KOPT-K1 (cell line): Measurements from ENCODE around the gene BANF1.
A peak's percentile ranks its signal among the peaks of the same experiment; 100 is the strongest.

Experiments used
- H3K27ac ChIP-seq: fragments of 200-600 bp; sonication (generic); 2 replicates; pipeline ENCODE4 v1.5.1; 2016; ENCODE audit warnings: antibody characterized with exemption, mild to moderate bottlenecking, low read depth, low read length; ENCODE audit not compliant: poor library complexity, severe bottlenecking
- H3K36me3 ChIP-seq: fragments of 200-600 bp; sonication (generic); 2 replicates; pipeline ENCODE4 v1.5.1; 2017; ENCODE audit warnings: antibody characterized with exemption, mild to moderate bottlenecking, low read length, moderate library complexity; ENCODE audit not compliant: insufficient read depth
- H3K9me3 ChIP-seq: fragments of 200-600 bp; sonication (generic); 2 replicates; pipeline ENCODE4 v1.5.1; 2017; ENCODE audit warnings: antibody characterized with exemption, low read length, mild to moderate bottlenecking; ENCODE audit not compliant: insufficient read depth, poor library complexity, severe bottlenecking

Gene BANF1

GRCh38 chr11:66035653-66036333 is 33.5 kb downstream of the BANF1 start:
- no peak overlapping the region for H3K27ac ChIP-seq
- H3K36me3 ChIP-seq: no peaks in the 10 kb centered on the region

GRCh38 chr11:66036334-66036710 is 34.0 kb downstream of the BANF1 start:
- no peaks in the 10 kb centered on the region for H3K36me3 ChIP-seq
- no peak overlapping the region for H3K27ac ChIP-seq
- no peaks in the 10 kb centered on the region for H3K9me3 ChIP-seq

More at GRCh38 chr11:66035653-66036333, 33.5 kb downstream of the BANF1 start:
- no peaks in the 10 kb centered on the region for H3K9me3 ChIP-seq

GRCh38 chr11:66037327-66037726 is 35.0 kb downstream of the BANF1 start:
- Histone ChIP-seq H3K27ac (no peak overlapping the region), H3K36me3 (no peaks in the 10 kb centered on the region), H3K9me3 (no peaks in the 10 kb centered on the region)

- Histone ChIP-seq H3K36me3 (no peaks in the 10 kb centered on the region), H3K27ac (no peak overlapping the region), H3K9me3 (no peaks in the 10 kb centered on the region)
Observed at GRCh38 chr11:66039765-66040164, 37.5 kb downstream of the BANF1 start.

GRCh38 chr11:66042227-66042995 is 40.1 kb downstream of the BANF1 start:
- H3K36me3 ChIP-seq: no peaks in the 10 kb centered on the region
- H3K9me3 ChIP-seq: no peaks in the 10 kb centered on the region
- H3K27ac ChIP-seq: no peak overlapping the region

GRCh38 chr11:66042996-66043906 is 40.9 kb downstream of the BANF1 start:
- H3K9me3 ChIP-seq: no peaks in the 10 kb centered on the region
- no peak overlapping the region for H3K27ac ChIP-seq
- no peaks in the 10 kb centered on the region for H3K36me3 ChIP-seq

- no peaks in the 10 kb centered on the region for H3K36me3 ChIP-seq
- no peak overlapping the region for H3K27ac ChIP-seq
- H3K9me3 ChIP-seq: no peaks in the 10 kb centered on the region
Observed at GRCh38 chr11:66044757-66045156, 42.5 kb downstream of the BANF1 start.

GRCh38 chr11:66045177-66045639 is 42.9 kb downstream of the BANF1 start:
- no peak overlapping the region for H3K27ac ChIP-seq

GRCh38 chr11:66046901-66047300 is 44.6 kb downstream of the BANF1 start:
- no peaks in the 10 kb centered on the region for H3K36me3 ChIP-seq
- H3K27ac ChIP-seq: no peak overlapping the region
- no peaks in the 10 kb centered on the region for H3K9me3 ChIP-seq

More at GRCh38 chr11:66045177-66045639, 42.9 kb downstream of the BANF1 start:
- Histone ChIP-seq H3K9me3 (no peaks in the 10 kb centered on the region), H3K36me3 (no peaks in the 10 kb centered on the region)

- Histone ChIP-seq H3K27ac (no peak overlapping the region), H3K36me3 (no peaks in the 10 kb centered on the region), H3K9me3 (no peaks in the 10 kb centered on the region)
Observed at GRCh38 chr11:66047541-66048365, 45.5 kb downstream of the BANF1 start.

GRCh38 chr11:66048547-66049323 is 46.4 kb downstream of the BANF1 start, which contains the start of gene GAL3ST3:
TSS of gene GAL3ST3 (minus strand) at chr11:66049161. CDS start at chr11:66045415, 3,746 bp downstream.
- Histone ChIP-seq H3K36me3 (peaks cover 6% of the 10 kb centered on the region; the same call in 1 of the 2 replicates), H3K27ac (no peak within 1 kb of the TSS)

GRCh38 chr11:66050581-66051231 is 48.4 kb downstream of the BANF1 start:
- H3K9me3 ChIP-seq: no peaks in the 10 kb centered on the region
- H3K27ac ChIP-seq: peak overlapping the region; percentile 86
- H3K36me3 ChIP-seq: peaks cover 25% of the 10 kb centered on the region

More at GRCh38 chr11:66048547-66049323, 46.4 kb downstream of the BANF1 start, which contains the start of gene GAL3ST3:
- H3K9me3 ChIP-seq: no peaks in the 10 kb centered on the region

- H3K36me3 ChIP-seq: peaks cover 32% of the 10 kb centered on the region
- H3K9me3 ChIP-seq: no peaks in the 10 kb centered on the region
- H3K27ac ChIP-seq: peak overlapping the region; percentile 86
Observed at GRCh38 chr11:66051371-66051765, 49.1 kb downstream of the BANF1 start.
